GM23338 (cell line): ENCODE results near the gene LOXL1. TPM values are rescaled to one million over a fixed set of nuclear protein-coding genes. Genes with fewer than 3 reads are reported as not detected.
A peak's percentile ranks its signal among the peaks of the same experiment; 100 is the strongest.

Source experiments
- ATAC-seq: fragments of 200-7000 bp; cut with Tn5 transposase; 3 replicates; pipeline ENCODE4 v1.9.1; 2020
- DNase-seq: peaks from one replicate; pipeline ENCODE4 v3.0.0-alpha.2; 2015; ENCODE audit warnings: low spot score
- H2AFZ ChIP-seq: fragments of 200-600 bp; sonication (generic); 2 replicates; pipeline ENCODE4 v1.8.0; 2016; ENCODE audit warnings: antibody characterized with exemption, mild to moderate bottlenecking, moderate library complexity
- H3F3A ChIP-seq: fragments of 200-600 bp; sonication (generic); replicated peaks from 2 replicates; pipeline ENCODE4 v1.8.0; 2017; ENCODE audit warnings: antibody characterized with exemption, mixed run types, low read depth
- H3K27ac ChIP-seq: fragments of 200-600 bp; sonication (generic); 2 replicates; pipeline ENCODE4 v1.6.1; 2016; ENCODE audit warnings: low read depth
- H3K27me3 ChIP-seq: fragments of 200-600 bp; sonication (generic); 2 replicates; pipeline ENCODE4 v1.8.0; 2016; ENCODE audit warnings: mild to moderate bottlenecking, mixed run types, moderate library complexity; ENCODE audit not compliant: insufficient read depth
- H3K36me3 ChIP-seq: fragments of 200-600 bp; sonication (generic); 2 replicates; pipeline ENCODE4 v1.8.0; 2016; ENCODE audit warnings: mild to moderate bottlenecking; ENCODE audit not compliant: insufficient read depth
- H3K4me1 ChIP-seq: fragments of 200-600 bp; sonication (generic); 2 replicates; pipeline ENCODE4 v1.8.0; 2016; ENCODE audit warnings: mild to moderate bottlenecking, moderate library complexity; ENCODE audit not compliant: insufficient read depth
- H3K4me2 ChIP-seq: fragments of 200-600 bp; sonication (generic); 2 replicates; pipeline ENCODE4 v1.7.1; 2017; ENCODE audit warnings: mixed run types
- H3K4me3 ChIP-seq: fragments of 200-600 bp; sonication (generic); 2 replicates; pipeline ENCODE4 v1.6.1; 2016; ENCODE audit warnings: mixed run types
- H3K79me2 ChIP-seq: fragments of 200-600 bp; sonication (generic); replicated peaks from 2 replicates; pipeline ENCODE4 v1.8.0; 2017; ENCODE audit warnings: mild to moderate bottlenecking; ENCODE audit not compliant: insufficient read depth
- H3K9me2 ChIP-seq: fragments of 200-600 bp; sonication (generic); 2 replicates; pipeline ENCODE4 v1.8.0; 2017; ENCODE audit not compliant: insufficient read depth
- H4K20me1 ChIP-seq: fragments of 200-600 bp; sonication (generic); replicated peaks from 2 replicates; pipeline ENCODE4 v1.8.0; 2017; ENCODE audit warnings: mild to moderate bottlenecking; ENCODE audit not compliant: insufficient read depth
- H3K27ac Mint-ChIP-seq: 2 replicates; pipeline ENCODE4 v1.8.0; 2020; ENCODE audit warnings: inconsistent platforms, mild to moderate bottlenecking, moderate library complexity, mixed read lengths
- H3K27me3 Mint-ChIP-seq: 3 replicates; pipeline ENCODE4 v1.8.0; 2022; ENCODE audit warnings: low read depth, mild to moderate bottlenecking, moderate library complexity, mixed read lengths, inconsistent platforms; ENCODE audit not compliant: insufficient read depth, poor library complexity
- H3K36me3 Mint-ChIP-seq: 3 replicates; pipeline ENCODE4 v1.8.0; 2021; ENCODE audit warnings: low read depth, mild to moderate bottlenecking, inconsistent platforms, moderate library complexity, mixed read lengths
- H3K4me1 Mint-ChIP-seq: 3 replicates; pipeline ENCODE4 v1.8.0; 2020; ENCODE audit warnings: mild to moderate bottlenecking, inconsistent platforms, mixed read lengths
- H3K4me3 Mint-ChIP-seq: 3 replicates; pipeline ENCODE4 v1.8.0; 2021; ENCODE audit warnings: moderate library complexity, mild to moderate bottlenecking, inconsistent platforms, mixed read lengths
- H3K9me3 Mint-ChIP-seq: 3 replicates; pipeline ENCODE4 v1.8.0; 2020; ENCODE audit warnings: moderate library complexity, mild to moderate bottlenecking, inconsistent platforms, mixed read lengths
- CREB1 ChIP-seq: fragments of 250-450 bp; sonication (Bioruptor Pico); IDR thresholded peaks from 2 replicates; pipeline ENCODE4 v1.5.0; 2020; ENCODE audit warnings: low read depth, mild to moderate bottlenecking, moderate library complexity
- CTCF ChIP-seq, 2 experiments: fragments of 200-600 bp in 1 of 2; sonication (generic) in 1 of 2; conservative IDR thresholded peaks; 2 replicates each; pipeline versions ENCODE4 v1.5.1 to v1.6.1; 2016 to 2017; ENCODE audit warnings: antibody characterized with exemption in 2 of 2, low read depth in 2 of 2, mild to moderate bottlenecking in 2 of 2, moderate library complexity in 1 of 2
- POLR2AphosphoS5 ChIP-seq: IDR thresholded peaks from 2 replicates; pipeline ENCODE4 v1.6.1; 2016; ENCODE audit warnings: antibody characterized with exemption, low read depth
- STAT1 ChIP-seq: IDR thresholded peaks from one replicate; pipeline ENCODE4 v1.6.1; 2016; ENCODE audit warnings: antibody characterized with exemption; ENCODE audit not compliant: unreplicated experiment
- ZNF114 ChIP-seq: fragments of 250-450 bp; sonication (Bioruptor Pico); IDR thresholded peaks from 2 replicates; pipeline ENCODE4 v1.5.0; 2020; ENCODE audit warnings: mild to moderate bottlenecking, moderate library complexity
- ZNF331 ChIP-seq: fragments of 250-450 bp; sonication (Bioruptor Pico); IDR thresholded peaks from 2 replicates; pipeline ENCODE4 v1.5.0; 2020; ENCODE audit warnings: low read depth, mild to moderate bottlenecking, moderate library complexity
- polyA plus RNA-seq: library from polyadenylated mRNA; unstranded; fragments of >200 nt; fragmentation: Nextera tagmentation; extraction: Ambion mirVana; gene quantifications from 2 replicates; pipeline ENCODE4 v1.2.1, GENCODE V29; 2016
- total RNA-seq: library from RNA; depleted of rRNA; stranded (reverse); fragments of >200 nt; shearing (Covaris generic); gene quantifications from 2 replicates; pipeline ENCODE4 v1.2.3, GENCODE V29; 2014
- TF ChIP-seq, protein P1 (sequence below): IDR thresholded peaks from one replicate; pipeline ENCODE4 v1.6.1; 2018; ENCODE audit warnings: antibody characterized with exemption; ENCODE audit not compliant: unreplicated experiment

The LOXL1 gene
- total and polyA plus RNA-seq, 2 experiments from 2014 or later = 6.9 to 10.8 TPM

GRCh38 chr15:73897441-73898261, 28.6 kb upstream of the LOXL1 start:
- Histone ChIP-seq H3K36me3 (no peaks in the 10 kb centered on the region), H3K4me2 (no peak overlapping the region), H4K20me1 (no peaks in the 10 kb centered on the region), H3F3A (no peaks in the 10 kb centered on the region), H3K79me2 (no peaks in the 10 kb centered on the region), H3K4me1 (no peaks in the 10 kb centered on the region), H3K27me3 (no peaks in the 10 kb centered on the region), H3K9me2 (no peaks in the 10 kb centered on the region), H2AFZ (no peak overlapping the region), H3K4me3 (no peak overlapping the region), H3K27ac (no peak overlapping the region)
- DNase-seq (peak; percentile 81), ATAC-seq (peak; percentile 92)
- no peak overlapping the region for H3K4me3 Mint-ChIP-seq
- H3K4me1 Mint-ChIP-seq = peaks cover 13% of the 10 kb centered on the region
- H3K36me3 Mint-ChIP-seq = peaks cover 4% of the 10 kb centered on the region; the same call in 1 of the 3 replicates
- H3K27me3 Mint-ChIP-seq = peaks cover 4% of the 10 kb centered on the region
- H3K9me3 Mint-ChIP-seq = peaks cover 8% of the 10 kb centered on the region
- no peak overlapping the region for H3K27ac Mint-ChIP-seq
- TF ChIP-seq CTCF (conservative IDR thresholded peaks at IDR 0.05; ENCODE audit: low read depth in 2 of 2) (peak; percentile 94 to 98), ZNF331 (CRISPR knock-in tag) (no peak)

DNA sequence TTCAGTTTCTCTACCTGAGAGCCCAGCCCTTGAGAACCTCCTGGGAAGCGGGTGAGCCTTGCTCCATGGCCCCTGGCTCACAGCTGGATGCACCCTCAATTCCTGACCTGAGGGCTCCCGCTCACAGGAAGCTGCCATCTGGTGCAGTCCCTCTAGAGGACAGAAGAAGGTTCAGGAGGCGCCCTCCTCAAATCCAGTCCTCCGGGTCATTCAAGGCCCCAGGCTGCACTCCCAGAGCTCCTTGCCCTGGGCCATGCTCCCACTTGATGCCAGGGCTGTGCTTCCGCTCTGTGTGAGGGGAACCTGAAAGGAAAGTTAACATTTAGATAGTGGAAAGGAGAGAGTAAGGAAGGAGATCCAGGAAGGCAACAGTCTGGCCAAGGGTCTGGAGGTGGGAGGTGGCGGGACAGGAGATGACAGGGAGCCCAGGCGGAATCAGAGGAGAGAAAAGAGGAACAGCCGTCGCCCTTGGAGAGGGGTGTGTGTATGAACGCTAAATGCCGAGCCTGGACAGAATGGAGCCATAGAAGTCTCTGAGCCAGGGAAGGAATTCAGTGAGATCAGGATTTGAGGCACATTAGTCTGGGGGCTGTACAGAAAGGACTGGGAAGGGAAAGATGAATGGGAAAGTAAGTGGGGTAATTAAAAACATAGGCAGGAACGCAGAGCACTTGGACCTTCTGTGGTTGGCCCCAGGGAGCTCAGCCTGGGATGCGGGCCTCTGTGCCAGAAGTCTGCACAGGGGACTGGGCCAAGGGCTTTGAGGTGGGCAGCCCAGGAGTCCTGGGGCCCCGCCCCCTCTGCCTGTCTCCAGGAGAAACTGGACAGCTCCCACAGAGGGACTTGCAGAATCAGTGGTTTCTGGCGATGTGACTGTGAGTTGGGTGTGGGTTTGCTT, 26.8 kb upstream of the LOXL1 start:
- no peaks in the 10 kb centered on the region for H3K9me3 Mint-ChIP-seq
- no peak for TF ChIP-seq CTCF (conservative IDR thresholded peaks at IDR 0.05; ENCODE audit: low read depth in 2 of 2)
- TF ChIP-seq, protein P1, sequence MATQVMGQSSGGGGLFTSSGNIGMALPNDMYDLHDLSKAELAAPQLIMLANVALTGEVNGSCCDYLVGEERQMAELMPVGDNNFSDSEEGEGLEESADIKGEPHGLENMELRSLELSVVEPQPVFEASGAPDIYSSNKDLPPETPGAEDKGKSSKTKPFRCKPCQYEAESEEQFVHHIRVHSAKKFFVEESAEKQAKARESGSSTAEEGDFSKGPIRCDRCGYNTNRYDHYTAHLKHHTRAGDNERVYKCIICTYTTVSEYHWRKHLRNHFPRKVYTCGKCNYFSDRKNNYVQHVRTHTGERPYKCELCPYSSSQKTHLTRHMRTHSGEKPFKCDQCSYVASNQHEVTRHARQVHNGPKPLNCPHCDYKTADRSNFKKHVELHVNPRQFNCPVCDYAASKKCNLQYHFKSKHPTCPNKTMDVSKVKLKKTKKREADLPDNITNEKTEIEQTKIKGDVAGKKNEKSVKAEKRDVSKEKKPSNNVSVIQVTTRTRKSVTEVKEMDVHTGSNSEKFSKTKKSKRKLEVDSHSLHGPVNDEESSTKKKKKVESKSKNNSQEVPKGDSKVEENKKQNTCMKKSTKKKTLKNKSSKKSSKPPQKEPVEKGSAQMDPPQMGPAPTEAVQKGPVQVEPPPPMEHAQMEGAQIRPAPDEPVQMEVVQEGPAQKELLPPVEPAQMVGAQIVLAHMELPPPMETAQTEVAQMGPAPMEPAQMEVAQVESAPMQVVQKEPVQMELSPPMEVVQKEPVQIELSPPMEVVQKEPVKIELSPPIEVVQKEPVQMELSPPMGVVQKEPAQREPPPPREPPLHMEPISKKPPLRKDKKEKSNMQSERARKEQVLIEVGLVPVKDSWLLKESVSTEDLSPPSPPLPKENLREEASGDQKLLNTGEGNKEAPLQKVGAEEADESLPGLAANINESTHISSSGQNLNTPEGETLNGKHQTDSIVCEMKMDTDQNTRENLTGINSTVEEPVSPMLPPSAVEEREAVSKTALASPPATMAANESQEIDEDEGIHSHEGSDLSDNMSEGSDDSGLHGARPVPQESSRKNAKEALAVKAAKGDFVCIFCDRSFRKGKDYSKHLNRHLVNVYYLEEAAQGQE = no peak
- no peak for TF ChIP-seq STAT1
- no peak for TF ChIP-seq ZNF114
- no peak for TF ChIP-seq CREB1 (CRISPR knock-in tag)
- TF ChIP-seq POLR2AphosphoS5 = no peak

More for the DNA sequence above, 26.8 kb upstream of the LOXL1 start:
- peaks cover 10% of the 10 kb centered on the region for H3K4me1 Mint-ChIP-seq
- H3K27ac Mint-ChIP-seq = no peak overlapping the region
- Histone ChIP-seq H2AFZ (0 out of 2 replicates have a peak overlapping the region, but pooled peaks have one; percentile 14), H3K4me1 (no peaks in the 10 kb centered on the region), H4K20me1 (no peaks in the 10 kb centered on the region), H3K36me3 (no peaks in the 10 kb centered on the region), H3K9me2 (no peaks in the 10 kb centered on the region), H3K27me3 (no peaks in the 10 kb centered on the region), H3K4me2 (no peak overlapping the region), H3K79me2 (no peaks in the 10 kb centered on the region), H3K4me3 (no peak overlapping the region), H3K27ac (no peak overlapping the region), H3F3A (no peaks in the 10 kb centered on the region)
- H3K27me3 Mint-ChIP-seq = peaks cover 4% of the 10 kb centered on the region
- no peak overlapping the region for H3K4me3 Mint-ChIP-seq
- DNase-seq (peak; percentile 54), ATAC-seq (peak; percentile 30)
- no peaks in the 10 kb centered on the region for H3K36me3 Mint-ChIP-seq
